CD14-positive monocyte (primary cell): ENCODE data around the gene HS6ST2. TPM values are rescaled to one million over a fixed set of nuclear protein-coding genes. Genes with fewer than 3 reads are reported as not detected.

Source experiments
- DNase-seq, 3 donors: peaks; one replicate each; pipeline ENCODE4 v3.0.0-alpha.2; 2011 to 2022
- H2AFZ ChIP-seq: 2 replicates; pipeline ENCODE4 v1.6.0; 2012; ENCODE audit warnings: mild to moderate bottlenecking, low read depth, low read length, inconsistent platforms; ENCODE audit not compliant: insufficient read depth, poor library complexity, severe bottlenecking
- H3K27ac ChIP-seq, 2 donors: 1 replicate in 1 of 2; 2 replicates in 1 of 2; pipeline ENCODE4 v1.5.1; 2012 to 2013; ENCODE audit warnings: low read length in 2 of 2, control low read depth in 1 of 2, inconsistent platforms in 1 of 2, low read depth in 1 of 2, mild to moderate bottlenecking in 1 of 2
- H3K27me3 ChIP-seq, 2 donors: one replicate each; pipeline versions ENCODE4 v1.6.0 to v1.6.1; 2011 to 2013; ENCODE audit warnings: low read length in 2 of 2; ENCODE audit not compliant: control insufficient read depth in 2 of 2, insufficient read depth in 2 of 2
- H3K36me3 ChIP-seq, 2 donors: replicated peaks in 1 of 2; 1 replicate in 1 of 2; 2 replicates in 1 of 2; pipeline versions ENCODE4 v1.5.1 to v1.6.1; 2012 to 2013; ENCODE audit warnings: low read length in 2 of 2, control low read depth in 1 of 2, inconsistent platforms in 1 of 2, mild to moderate bottlenecking in 1 of 2; ENCODE audit not compliant: insufficient read depth in 2 of 2, control insufficient read depth in 1 of 2
- H3K4me1 ChIP-seq, 2 donors: 1 replicate in 1 of 2; 2 replicates in 1 of 2; pipeline versions ENCODE4 v1.5.1 to v1.6.1; 2012 to 2013; ENCODE audit warnings: low read length in 2 of 2, control low read depth in 1 of 2, inconsistent platforms in 1 of 2, mild to moderate bottlenecking in 1 of 2, moderate library complexity in 1 of 2; ENCODE audit not compliant: insufficient read depth in 2 of 2, control insufficient read depth in 1 of 2
- H3K4me2 ChIP-seq: replicated peaks from 2 replicates; pipeline ENCODE3; 2012; ENCODE audit warnings: low read length, moderate library complexity, mild to moderate bottlenecking; ENCODE audit not compliant: poor library complexity, severe bottlenecking; ENCODE audit errors: extremely low read depth
- H3K4me3 ChIP-seq, 3 experiments: fragments of 200-600 bp in 1 of 3; sonication (generic) in 1 of 3; replicated peaks in 1 of 3; 1 replicate in 2 of 3; 2 replicates in 1 of 3; pipeline ENCODE4 v1.5.1; 2011 to 2013; ENCODE audit warnings: low read length in 3 of 3, mild to moderate bottlenecking in 3 of 3, control low read depth in 2 of 3, low read depth in 2 of 3, inconsistent platforms in 1 of 3, moderate library complexity in 1 of 3
- H3K79me2 ChIP-seq: 2 replicates; pipeline ENCODE4 v1.6.0; 2012; ENCODE audit warnings: mild to moderate bottlenecking, control low read depth, inconsistent platforms, low read length, moderate library complexity; ENCODE audit not compliant: insufficient read depth
- H3K9ac ChIP-seq: 2 replicates; pipeline ENCODE4 v1.6.0; 2017; ENCODE audit warnings: low read length, mild to moderate bottlenecking; ENCODE audit not compliant: insufficient read depth, poor library complexity, severe bottlenecking
- H3K9me3 ChIP-seq, 2 donors: replicated peaks in 1 of 2; 1 replicate in 1 of 2; 2 replicates in 1 of 2; pipeline versions ENCODE4 v1.5.1 to v1.6.1; 2012 to 2013; ENCODE audit warnings: low read length in 2 of 2, control low read depth in 1 of 2; ENCODE audit not compliant: control insufficient read depth in 1 of 2, insufficient read depth in 1 of 2
- H4K20me1 ChIP-seq: 2 replicates; pipeline ENCODE4 v1.6.0; 2012; ENCODE audit warnings: mild to moderate bottlenecking, low read length, control low read depth, moderate library complexity; ENCODE audit not compliant: insufficient read depth
- H3K27ac Mint-ChIP-seq, 7 donors: one replicate each; pipeline ENCODE4 v1.8.0; 2020; ENCODE audit warnings: mild to moderate bottlenecking in 7 of 7, mixed read lengths in 7 of 7, moderate library complexity in 6 of 7, inconsistent platforms in 2 of 7
- H3K27me3 Mint-ChIP-seq, 3 donors: one replicate each; pipeline ENCODE4 v1.8.0; 2021 to 2022; ENCODE audit warnings: low read depth in 3 of 3, mild to moderate bottlenecking in 3 of 3, mixed read lengths in 3 of 3, moderate library complexity in 3 of 3, inconsistent platforms in 1 of 3
- H3K36me3 Mint-ChIP-seq, 2 donors: one replicate each; pipeline ENCODE4 v1.8.0; 2020; ENCODE audit warnings: mixed read lengths in 2 of 2, inconsistent platforms in 1 of 2, mild to moderate bottlenecking in 1 of 2
- H3K4me1 Mint-ChIP-seq: one replicate; pipeline ENCODE4 v1.8.0; 2020; ENCODE audit warnings: mild to moderate bottlenecking, mixed read lengths
- H3K4me3 Mint-ChIP-seq, 2 donors: one replicate each; pipeline ENCODE4 v1.8.0; 2020; ENCODE audit warnings: mild to moderate bottlenecking in 2 of 2, mixed read lengths in 2 of 2, moderate library complexity in 1 of 2
- H3K9me3 Mint-ChIP-seq, 7 donors: one replicate each; pipeline ENCODE4 v1.8.0; 2020 to 2022; ENCODE audit warnings: mixed read lengths in 7 of 7, mild to moderate bottlenecking in 6 of 7, moderate library complexity in 6 of 7, inconsistent platforms in 2 of 7
- WGBS: methylation state at CpG from one replicate; pipeline ENCODE4 v1.1.5; 2013; ENCODE audit warnings: missing lambda C conversion rate; ENCODE audit not compliant: insufficient coverage; 5-methylcytosine and 5-hydroxymethylcytosine counted together
- intact Hi-C, 2 donors: fragments of 100-400 bp; cut with micrococcal nuclease; formaldehyde crosslinking; loops; one replicate each; pipeline versions ENCODE4 v1.15.0 to v1.15.1; 2023
- polyA plus RNA-seq, 3 donors: library from polyadenylated mRNA; depleted of rRNA in 1 of 3; unstranded in 2 of 3; stranded (reverse) in 1 of 3; fragments of 300-500 nt in 2 of 3; fragments of >200 nt in 1 of 3; fragmentation: Illumina TruSeq in 2 of 3; gene quantifications; 1 replicate in 2 of 3; 2 replicates in 1 of 3; pipeline ENCODE4 v1.2.3, GENCODE V29; 2012 to 2021
- TF ChIP-seq, protein P1 (sequence below): fragments of 200-600 bp; IDR thresholded peaks from one replicate; pipeline ENCODE4 v1.8.0; 2022; ENCODE audit warnings: antibody characterized with exemption, mild to moderate bottlenecking

HS6ST2 gene
- polyA plus RNA-seq, 3 donors: not detected

DNA sequence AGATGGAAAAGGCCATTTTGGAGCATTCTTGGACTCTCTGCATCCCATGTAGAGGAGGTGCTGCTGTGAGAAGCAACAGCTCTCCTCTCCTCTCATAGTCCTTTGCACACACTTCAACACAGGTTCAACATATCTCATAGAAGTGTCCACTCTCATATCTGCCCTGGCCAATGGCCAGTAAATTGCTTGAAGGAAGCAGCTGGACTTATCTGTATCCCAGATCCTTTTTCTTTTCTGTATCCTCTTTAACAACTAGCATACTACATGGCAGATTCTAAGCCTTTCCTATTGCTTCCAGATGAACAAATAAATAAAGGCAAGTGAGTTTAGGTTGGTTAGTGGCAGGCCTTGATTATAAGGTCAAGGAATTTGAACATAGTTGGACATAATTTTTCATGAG is 122.0 kb downstream of the HS6ST2 start:
- H3K36me3 Mint-ChIP-seq: no peaks in the 10 kb centered on the region
- no peak for DNase-seq
- H3K27me3 Mint-ChIP-seq: peaks cover 0 to 4% (median 2%) of the 10 kb centered on the region in 3 donors
- Histone ChIP-seq H4K20me1 (no peaks in the 10 kb centered on the region), H3K27me3 (peaks cover 0 to 6% of the 10 kb centered on the region in 2 donors), H3K4me2 (no peak overlapping the region), H3K27ac (no peak overlapping the region), H2AFZ (no peak overlapping the region), H3K9me3 (no peaks in the 10 kb centered on the region), H3K4me3 (no peak overlapping the region), H3K36me3 (no peaks in the 10 kb centered on the region), H3K79me2 (no peaks in the 10 kb centered on the region), H3K9ac (no peak overlapping the region), H3K4me1 (no peaks in the 10 kb centered on the region)
- TF ChIP-seq, protein P1, sequence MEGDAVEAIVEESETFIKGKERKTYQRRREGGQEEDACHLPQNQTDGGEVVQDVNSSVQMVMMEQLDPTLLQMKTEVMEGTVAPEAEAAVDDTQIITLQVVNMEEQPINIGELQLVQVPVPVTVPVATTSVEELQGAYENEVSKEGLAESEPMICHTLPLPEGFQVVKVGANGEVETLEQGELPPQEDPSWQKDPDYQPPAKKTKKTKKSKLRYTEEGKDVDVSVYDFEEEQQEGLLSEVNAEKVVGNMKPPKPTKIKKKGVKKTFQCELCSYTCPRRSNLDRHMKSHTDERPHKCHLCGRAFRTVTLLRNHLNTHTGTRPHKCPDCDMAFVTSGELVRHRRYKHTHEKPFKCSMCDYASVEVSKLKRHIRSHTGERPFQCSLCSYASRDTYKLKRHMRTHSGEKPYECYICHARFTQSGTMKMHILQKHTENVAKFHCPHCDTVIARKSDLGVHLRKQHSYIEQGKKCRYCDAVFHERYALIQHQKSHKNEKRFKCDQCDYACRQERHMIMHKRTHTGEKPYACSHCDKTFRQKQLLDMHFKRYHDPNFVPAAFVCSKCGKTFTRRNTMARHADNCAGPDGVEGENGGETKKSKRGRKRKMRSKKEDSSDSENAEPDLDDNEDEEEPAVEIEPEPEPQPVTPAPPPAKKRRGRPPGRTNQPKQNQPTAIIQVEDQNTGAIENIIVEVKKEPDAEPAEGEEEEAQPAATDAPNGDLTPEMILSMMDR: no peak
- H3K27ac Mint-ChIP-seq: no peak overlapping the region
- no peak overlapping the region for H3K4me3 Mint-ChIP-seq
- no peaks in the 10 kb centered on the region for H3K9me3 Mint-ChIP-seq
- no peaks in the 10 kb centered on the region for H3K4me1 Mint-ChIP-seq
- intact Hi-C loops: no loop called here

GRCh38 chrX:132834741-132835140 is 123.7 kb downstream of the HS6ST2 start:
- Histone ChIP-seq H3K4me3 (no peak overlapping the region), H2AFZ (no peak overlapping the region), H3K79me2 (no peaks in the 10 kb centered on the region), H3K36me3 (no peaks in the 10 kb centered on the region), H3K4me2 (no peak overlapping the region), H3K27me3 (peaks cover 0 to 10% of the 10 kb centered on the region in 2 donors), H3K9ac (no peak overlapping the region), H3K4me1 (no peaks in the 10 kb centered on the region), H3K9me3 (no peaks in the 10 kb centered on the region), H4K20me1 (no peaks in the 10 kb centered on the region), H3K27ac (no peak overlapping the region)
- no peak overlapping the region for H3K27ac Mint-ChIP-seq
- WGBS: no CpG with 5 or more reads among the region's 1 CpG
- H3K36me3 Mint-ChIP-seq: no peaks in the 10 kb centered on the region
- no peak overlapping the region for H3K4me3 Mint-ChIP-seq
- intact Hi-C loops: no loop called here
- DNase-seq: no peak
- H3K27me3 Mint-ChIP-seq: peaks cover 0 to 7% (median 2%) of the 10 kb centered on the region in 3 donors
- no peaks in the 10 kb centered on the region for H3K9me3 Mint-ChIP-seq
- H3K4me1 Mint-ChIP-seq: no peaks in the 10 kb centered on the region
- TF ChIP-seq, protein P1: no peak
